ENCODE measurements around the gene BTLA. TPM values are rescaled to one million over a fixed set of nuclear protein-coding genes. Genes with fewer than 3 reads are reported as not detected.
"Not testable (repeated sequence)": the region's sequence is repeated elsewhere in the genome, so short reads cannot be mapped to it uniquely, and the experiment has no call there.

The BTLA gene
- total RNA-seq: 10 to 100 TPM; 45.7 to 46.3 TPM

- H3K36me3 Mint-ChIP-seq (ENCODE audit: low read depth): peaks cover 37% of the 10 kb centered on the region
- peaks cover 7% of the 10 kb centered on the region for H3K9me3 Mint-ChIP-seq
- peak within 1 kb of the TSS; percentile 99 for H3K4me3 Mint-ChIP-seq
- ChIA-PET POLR2A (interaction anchor here (1.3 to 4.9 kb wide), 11 partner anchors 8 to 195 kb away, joined by 4 to 35 read pairs (median 6); partner anchors contain the start of genes ATG3, CD200 and SLC35A5), CTCF (interaction anchor here (0.5 to 3.4 kb wide), 13 partner anchors 8 to 387 kb away, joined by 3 to 17 read pairs (median 3); partner anchors contain the start of gene CD200)
- peaks cover 48% of the 10 kb centered on the region for H3K4me1 Mint-ChIP-seq
- peak within 1 kb of the TSS; percentile 92 for H3K27ac Mint-ChIP-seq
- H3K27me3 Mint-ChIP-seq: no peaks in the 10 kb centered on the region
- peak; percentile 39 for DNase-seq
Observed at GRCh38 chr3:112498914-112499711, at the start of gene BTLA. Gene BTLA, minus strand, starts transcription at chr3:112499472. Its CDS starts 114 bp downstream, at chr3:112499358.

- Mint-ChIP-seq H3K9me3 (no peaks in the 10 kb centered on the region), H3K36me3 (ENCODE audit: low read depth) (peaks cover 48% of the 10 kb centered on the region), H3K27ac (no peak overlapping the region), H3K4me1 (peaks cover 7% of the 10 kb centered on the region), H3K4me3 (no peak overlapping the region), H3K27me3 (no peaks in the 10 kb centered on the region)
- CTCF ChIA-PET: no interaction called here
- POLR2A ChIA-PET: no interaction called here
- DNase-seq: no peak
Observed at GRCh38 chr3:112546216-112546759, 47.0 kb upstream of the BTLA start.

- peaks cover 61% of the 10 kb centered on the region for H3K36me3 Mint-ChIP-seq (ENCODE audit: low read depth)
- ChIA-PET CTCF (interaction anchor here (1.2 to 1.4 kb wide), 2 partner anchors 9 to 194 kb away, joined by 3 read pairs; no protein-coding TSS in a partner anchor), POLR2A (no interaction called here)
- DNase-seq: no peak
- peaks cover 20% of the 10 kb centered on the region for H3K4me1 Mint-ChIP-seq
- H3K27me3 Mint-ChIP-seq: no peaks in the 10 kb centered on the region
- H3K9me3 Mint-ChIP-seq: no peaks in the 10 kb centered on the region
- H3K27ac Mint-ChIP-seq: no peak overlapping the region
- no peak overlapping the region for H3K4me3 Mint-ChIP-seq
Observed at GRCh38 chr3:112539825-112540650, 40.8 kb upstream of the BTLA start.

GRCh38 chr3:112531358-112531781 lies 32.1 kb upstream of the BTLA start:
- Mint-ChIP-seq H3K4me3 (no peak overlapping the region), H3K27me3 (no peaks in the 10 kb centered on the region), H3K36me3 (ENCODE audit: low read depth) (peaks cover 52% of the 10 kb centered on the region), H3K4me1 (peaks cover under 1% of the 10 kb centered on the region), H3K9me3 (no peaks in the 10 kb centered on the region), H3K27ac (no peak overlapping the region)
- POLR2A ChIA-PET: no interaction called here
- CTCF ChIA-PET: interaction anchor here (0.7 to 1.4 kb wide), 8 partner anchors 9 to 420 kb away, joined by 3 to 11 read pairs (median 3); partner anchors contain the start of genes CD200 and SLC9C1
- no peak for DNase-seq

GRCh38 chr3:112530573-112530972 lies 31.3 kb upstream of the BTLA start:
- no peaks in the 10 kb centered on the region for H3K27me3 Mint-ChIP-seq
- no peaks in the 10 kb centered on the region for H3K4me1 Mint-ChIP-seq
- CTCF ChIA-PET: interaction anchor here (0.7 to 1.4 kb wide), 6 partner anchors 37 to 419 kb away, joined by 3 to 11 read pairs (median 4); partner anchors contain the start of genes CD200 and SLC9C1
- peaks cover 47% of the 10 kb centered on the region for H3K36me3 Mint-ChIP-seq (ENCODE audit: low read depth)
- POLR2A ChIA-PET: no interaction called here
- H3K9me3 Mint-ChIP-seq: no peaks in the 10 kb centered on the region
- no peak overlapping the region for H3K4me3 Mint-ChIP-seq
- no peak overlapping the region for H3K27ac Mint-ChIP-seq
- DNase-seq: no peak

DNA sequence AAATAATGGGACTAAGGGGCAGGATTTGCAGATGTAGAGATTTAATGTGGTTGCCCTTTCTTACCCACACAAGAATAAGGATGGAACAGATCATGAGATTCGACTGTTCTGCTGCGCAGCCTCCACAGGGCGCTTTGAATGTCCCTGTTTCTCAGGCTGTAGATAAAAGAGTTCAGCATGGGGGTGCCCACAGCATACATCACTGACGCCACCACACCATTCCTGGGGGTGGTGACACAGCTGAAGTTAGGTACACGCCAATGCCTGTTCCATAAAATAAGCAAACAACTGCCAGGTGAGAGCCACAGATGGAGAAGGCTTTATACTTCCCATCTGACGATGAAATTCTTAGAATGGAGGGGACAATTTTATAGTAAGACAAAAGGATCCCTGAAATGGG lies 24.9 kb upstream of the BTLA start:
- CTCF ChIA-PET, H3K9me3 Mint-ChIP-seq, DNase-seq, POLR2A ChIA-PET, H3K4me3 Mint-ChIP-seq, H3K27me3 Mint-ChIP-seq, H3K27ac Mint-ChIP-seq: not testable (repeated sequence)
- H3K36me3 Mint-ChIP-seq (ENCODE audit: low read depth): peaks cover 12% of the 10 kb centered on the region
- peaks cover 11% of the 10 kb centered on the region for H3K4me1 Mint-ChIP-seq

DNA sequence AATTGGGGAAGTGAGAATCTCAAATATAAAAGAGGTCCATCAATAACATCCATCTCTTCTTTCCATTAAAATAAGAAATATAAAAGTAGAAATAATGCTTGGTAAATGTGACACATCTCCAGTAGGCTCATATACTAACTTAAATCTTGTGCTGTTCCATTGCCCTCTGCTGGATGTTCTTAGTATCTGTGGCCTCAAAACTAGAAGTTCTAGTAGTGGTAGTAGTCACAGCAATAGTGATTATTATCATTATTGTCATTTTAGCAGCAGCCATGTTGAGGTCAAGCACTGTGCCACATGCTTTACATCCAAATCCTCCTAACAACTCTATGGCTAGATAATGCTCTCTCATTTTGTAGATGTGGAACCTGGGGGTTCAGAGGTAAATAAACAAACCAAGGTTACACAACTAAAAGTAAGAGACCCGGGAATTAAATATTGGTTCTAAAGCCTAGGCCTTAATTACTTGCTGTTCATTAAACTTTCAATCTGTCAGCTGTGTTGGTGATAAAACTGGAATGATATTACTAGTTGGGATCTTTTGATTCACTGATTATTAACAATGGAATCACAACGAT lies 20.2 kb upstream of the BTLA start:
- CTCF ChIA-PET: interaction anchor here (0.7 to 2.4 kb wide), 18 partner anchors 13 to 422 kb away, joined by 3 to 21 read pairs (median 4); partner anchors contain the start of genes BTLA, CD200 and SLC9C1
- H3K4me3 Mint-ChIP-seq: no peak overlapping the region
- peak; percentile 33 for DNase-seq
- no peaks in the 10 kb centered on the region for H3K27me3 Mint-ChIP-seq
- peaks cover 31% of the 10 kb centered on the region for H3K4me1 Mint-ChIP-seq
- H3K9me3 Mint-ChIP-seq: no peaks in the 10 kb centered on the region
- POLR2A ChIA-PET: no interaction called here
- no peak overlapping the region for H3K27ac Mint-ChIP-seq
- H3K36me3 Mint-ChIP-seq (ENCODE audit: low read depth): peaks cover 12% of the 10 kb centered on the region

DNA sequence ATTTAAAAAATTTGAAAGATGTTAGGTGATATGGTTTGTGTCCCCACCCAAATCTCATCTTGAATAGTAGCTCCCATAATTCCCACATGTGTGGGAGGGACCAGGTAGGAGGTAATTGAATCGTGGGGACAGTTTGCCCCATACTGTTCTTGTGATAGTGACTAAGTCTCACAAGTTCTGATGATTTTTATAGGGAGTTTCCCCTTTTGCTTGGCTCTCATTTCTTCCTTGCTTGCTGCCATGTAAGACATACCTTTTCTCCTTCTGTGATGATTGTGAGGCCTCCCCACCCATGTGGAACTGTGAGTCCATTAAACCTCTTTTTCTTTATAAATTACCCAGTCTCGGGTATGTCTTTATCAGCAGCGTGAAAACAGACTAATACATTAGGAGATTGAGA lies 19.7 kb upstream of the BTLA start:
- DNase-seq, H3K4me3 Mint-ChIP-seq, POLR2A ChIA-PET, H3K27me3 Mint-ChIP-seq, H3K9me3 Mint-ChIP-seq, H3K27ac Mint-ChIP-seq: not testable (repeated sequence)
- CTCF ChIA-PET: interaction anchor here (1.0 to 2.4 kb wide), 7 partner anchors 12 to 407 kb away, joined by 3 to 14 read pairs (median 6); partner anchors contain the start of genes CD200 and SLC9C1
- Mint-ChIP-seq H3K36me3 (ENCODE audit: low read depth) (peaks cover 13% of the 10 kb centered on the region), H3K4me1 (peaks cover 34% of the 10 kb centered on the region)

GRCh38 chr3:112514527-112515128 lies 15.4 kb upstream of the BTLA start:
- Mint-ChIP-seq H3K27ac (peak overlapping the region; percentile 69), H3K36me3 (ENCODE audit: low read depth) (peaks cover 24% of the 10 kb centered on the region), H3K4me3 (no peak overlapping the region), H3K4me1 (peaks cover 37% of the 10 kb centered on the region), H3K27me3 (no peaks in the 10 kb centered on the region), H3K9me3 (peaks cover 9% of the 10 kb centered on the region)
- ChIA-PET POLR2A (interaction anchor here (0.6 to 3.1 kb wide), 7 partner anchors 15 to 182 kb away, joined by 3 to 25 read pairs (median 4); partner anchors contain the start of genes ATG3, BTLA, CD200 and SLC35A5), CTCF (interaction anchor here (1.0 to 2.4 kb wide), 6 partner anchors 15 to 403 kb away, joined by 3 to 13 read pairs (median 4); partner anchors contain the start of genes BTLA and CD200)
- DNase-seq: peak; percentile 54

DNA sequence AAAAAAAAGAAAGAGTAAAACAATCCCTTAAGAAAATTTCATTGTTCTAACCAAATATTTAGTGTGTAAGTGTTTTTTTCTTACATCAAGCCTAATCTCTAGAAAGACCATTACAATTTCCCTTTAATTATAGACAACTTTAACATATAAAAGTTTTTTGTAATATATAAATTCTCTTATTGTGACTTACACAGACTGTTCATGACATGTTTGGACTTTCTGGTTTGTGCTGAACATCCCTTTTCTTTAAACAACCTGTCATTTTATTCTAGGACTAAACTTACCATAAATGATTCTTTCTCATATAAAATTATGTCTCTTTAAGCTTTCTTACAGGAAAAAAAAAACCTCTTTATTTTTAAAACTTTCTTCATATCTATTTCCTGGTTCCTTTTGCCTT lies 13.0 kb upstream of the BTLA start:
- ChIA-PET CTCF (interaction anchor here (0.7 to 1.0 kb wide), 2 partner anchors 14 to 179 kb away, joined by 3 to 4 read pairs; partner anchors contain the start of gene CD200), POLR2A (no interaction called here)

GRCh38 chr3:112508860-112509259 lies 9.6 kb upstream of the BTLA start:
- POLR2A ChIA-PET: no interaction called here
- Mint-ChIP-seq H3K36me3 (ENCODE audit: low read depth) (peaks cover 11% of the 10 kb centered on the region), H3K9me3 (peaks cover 15% of the 10 kb centered on the region), H3K27ac (no peak overlapping the region), H3K4me3 (no peak overlapping the region), H3K27me3 (no peaks in the 10 kb centered on the region), H3K4me1 (peaks cover 12% of the 10 kb centered on the region)
- DNase-seq: no peak
- CTCF ChIA-PET: interaction anchor here (1.3 kb wide), 1 partner anchor 8 kb away, joined by 3 read pairs; no protein-coding TSS in a partner anchor

More for the DNA sequence above, 13.0 kb upstream of the BTLA start:
- peaks cover 15% of the 10 kb centered on the region for H3K9me3 Mint-ChIP-seq
- DNase-seq: no peak
- H3K27me3 Mint-ChIP-seq: no peaks in the 10 kb centered on the region
- H3K36me3 Mint-ChIP-seq (ENCODE audit: low read depth): peaks cover 22% of the 10 kb centered on the region
- H3K4me1 Mint-ChIP-seq: peaks cover 24% of the 10 kb centered on the region
- no peak overlapping the region for H3K27ac Mint-ChIP-seq
- no peak overlapping the region for H3K4me3 Mint-ChIP-seq

DNA sequence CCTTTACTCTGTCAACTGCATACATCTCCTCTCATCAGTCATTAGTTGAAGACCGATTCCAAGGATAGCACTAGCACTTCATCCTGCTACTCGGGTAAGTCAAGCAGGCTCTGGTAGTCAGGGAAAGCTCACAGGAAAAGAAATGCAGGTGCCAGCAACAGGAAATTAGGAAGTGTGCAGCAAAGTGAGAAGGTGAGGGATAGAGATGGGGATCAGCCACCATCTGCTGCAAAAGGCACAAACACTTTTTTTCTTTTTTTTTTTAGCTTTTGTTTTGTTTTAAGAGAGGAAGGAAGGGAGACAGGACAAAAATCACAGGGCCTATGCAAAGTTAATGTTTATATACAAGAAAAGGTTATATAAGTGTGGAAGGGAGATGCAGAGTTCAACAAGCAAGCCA lies 9.0 kb upstream of the BTLA start:
- ChIA-PET POLR2A (no interaction called here), CTCF (no interaction called here)
- Mint-ChIP-seq H3K27ac (no peak overlapping the region), H3K27me3 (no peaks in the 10 kb centered on the region), H3K4me1 (peaks cover 10% of the 10 kb centered on the region), H3K9me3 (peaks cover 15% of the 10 kb centered on the region), H3K4me3 (no peak overlapping the region), H3K36me3 (ENCODE audit: low read depth) (peaks cover 9% of the 10 kb centered on the region)
- no peak for DNase-seq

Measured in activated CD4-positive, alpha-beta memory T cell treated with anti-CD3 and anti-CD28 coated beads, Interleukin-2, amount 10 ng/mL, durations not matched to agents 7 days and 5 days (primary cell).